Mucosa of rectum (tissue), 2 donors: Measurements from ENCODE around the gene ZSCAN20.
A peak's percentile ranks its signal among the peaks of the same experiment; 100 is the strongest.

Experiments used
- H3K27ac ChIP-seq, 2 donors: one replicate each; pipeline ENCODE4 v1.7.0; 2013; ENCODE audit warnings: inconsistent platforms in 2 of 2, low read depth in 2 of 2, low read length in 2 of 2
- H3K27me3 ChIP-seq, 2 donors: one replicate each; pipeline ENCODE4 v1.7.0; 2013; ENCODE audit warnings: low read length in 2 of 2; ENCODE audit not compliant: control insufficient read depth in 2 of 2, insufficient read depth in 2 of 2
- H3K36me3 ChIP-seq, 2 donors: one replicate each; pipeline ENCODE4 v1.7.0; 2013; ENCODE audit warnings: low read length in 2 of 2; ENCODE audit not compliant: control insufficient read depth in 2 of 2, insufficient read depth in 2 of 2
- H3K4me1 ChIP-seq, 2 donors: one replicate each; pipeline ENCODE4 v1.7.0; 2013; ENCODE audit warnings: low read length in 2 of 2, mild to moderate bottlenecking in 1 of 2; ENCODE audit not compliant: control insufficient read depth in 2 of 2, insufficient read depth in 2 of 2
- H3K4me3 ChIP-seq, 2 donors: one replicate each; pipeline ENCODE4 v1.7.0; 2013; ENCODE audit warnings: low read length in 2 of 2
- H3K9ac ChIP-seq, 2 donors: one replicate each; pipeline ENCODE4 v1.7.0; 2013; ENCODE audit warnings: low read length in 2 of 2, low read depth in 1 of 2, mild to moderate bottlenecking in 1 of 2
- H3K9me3 ChIP-seq, 2 donors: one replicate each; pipeline ENCODE4 v1.7.0; 2013; ENCODE audit warnings: low read length in 2 of 2; ENCODE audit not compliant: control insufficient read depth in 2 of 2
- donor health status: healthy.
- donor health status: Normal muscosa, but diverticular disease.

Gene ZSCAN20

GRCh38 chr1:33433509-33434362, 38.7 kb upstream of the ZSCAN20 start:
- Histone ChIP-seq H3K4me3 (no peak overlapping the region), H3K27ac (peak overlapping the region in 1 of 2 donors; percentile 18), H3K9me3 (no peaks in the 10 kb centered on the region), H3K27me3 (peaks cover 2 to 4% of the 10 kb centered on the region in 2 donors), H3K9ac (no peak overlapping the region), H3K4me1 (peaks cover 6 to 9% of the 10 kb centered on the region in 2 donors), H3K36me3 (no peaks in the 10 kb centered on the region)

GRCh38 chr1:33434363-33434750, 38.1 kb upstream of the ZSCAN20 start:
- H3K27ac ChIP-seq: no peak overlapping the region
- H3K9me3 ChIP-seq: no peaks in the 10 kb centered on the region
- peaks cover 6 to 9% of the 10 kb centered on the region in 2 donors for H3K4me1 ChIP-seq
- H3K4me3 ChIP-seq: no peak overlapping the region
- H3K36me3 ChIP-seq: no peaks in the 10 kb centered on the region
- peaks cover 0 to 4% of the 10 kb centered on the region in 2 donors for H3K27me3 ChIP-seq
- no peak overlapping the region for H3K9ac ChIP-seq

DNA sequence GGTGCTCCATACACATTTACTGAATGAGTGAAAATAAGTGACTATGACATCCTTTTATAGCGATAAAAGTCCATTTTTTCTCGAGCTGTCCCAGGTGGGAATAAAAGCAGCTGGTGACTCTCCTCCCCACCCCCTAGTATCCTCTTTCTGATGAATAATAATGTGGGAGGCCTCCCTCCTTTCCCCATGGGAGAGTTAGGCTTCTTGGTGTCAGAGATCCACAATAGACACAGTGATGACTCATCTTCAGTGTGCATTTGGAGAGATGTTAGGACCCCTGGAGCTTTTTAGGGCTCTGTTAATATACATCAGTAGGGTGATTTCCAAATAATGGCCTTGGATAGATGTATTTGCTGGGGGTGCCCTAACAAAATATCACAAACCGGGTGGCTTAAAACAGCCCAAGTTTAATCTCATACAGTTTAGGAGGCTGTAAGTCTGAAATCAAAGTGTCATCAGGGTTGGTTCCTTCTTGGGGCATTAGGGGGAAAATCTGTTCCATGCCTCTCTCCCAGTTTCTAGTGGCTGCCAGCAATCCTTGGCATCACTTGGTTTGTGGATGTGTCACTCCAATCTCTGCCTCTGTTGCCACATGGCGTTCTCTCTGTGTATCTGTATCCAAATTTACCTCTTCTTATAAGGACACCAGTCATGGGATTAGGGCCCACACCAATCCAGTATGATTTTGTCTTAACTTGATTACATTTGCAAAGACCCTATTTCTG, 37.2 kb upstream of the ZSCAN20 start:
- H3K9me3 ChIP-seq: no peaks in the 10 kb centered on the region
- H3K4me3 ChIP-seq: no peak overlapping the region
- no peaks in the 10 kb centered on the region for H3K27me3 ChIP-seq
- no peak overlapping the region for H3K27ac ChIP-seq
- no peaks in the 10 kb centered on the region for H3K36me3 ChIP-seq
- H3K9ac ChIP-seq: no peak overlapping the region
- peaks cover under 1 to 5% of the 10 kb centered on the region in 2 donors for H3K4me1 ChIP-seq

- Histone ChIP-seq H3K27me3 (no peaks in the 10 kb centered on the region), H3K27ac (no peak overlapping the region), H3K4me1 (peaks cover 0 to 5% of the 10 kb centered on the region in 2 donors), H3K4me3 (no peak overlapping the region), H3K36me3 (no peaks in the 10 kb centered on the region), H3K9me3 (peaks cover 3 to 5% of the 10 kb centered on the region in 2 donors), H3K9ac (no peak overlapping the region)
Observed at GRCh38 chr1:33436557-33437285, 35.7 kb upstream of the ZSCAN20 start.

GRCh38 chr1:33438364-33439160, 33.9 kb upstream of the ZSCAN20 start:
- H3K9me3 ChIP-seq: peaks cover 3 to 5% of the 10 kb centered on the region in 2 donors
- H3K27me3 ChIP-seq: peaks cover 0 to under 1% of the 10 kb centered on the region in 2 donors
- no peaks in the 10 kb centered on the region for H3K36me3 ChIP-seq
- H3K4me3 ChIP-seq: no peak overlapping the region
- H3K4me1 ChIP-seq: peaks cover 0 to 5% of the 10 kb centered on the region in 2 donors
- H3K27ac ChIP-seq: no peak overlapping the region
- no peak overlapping the region for H3K9ac ChIP-seq

DNA sequence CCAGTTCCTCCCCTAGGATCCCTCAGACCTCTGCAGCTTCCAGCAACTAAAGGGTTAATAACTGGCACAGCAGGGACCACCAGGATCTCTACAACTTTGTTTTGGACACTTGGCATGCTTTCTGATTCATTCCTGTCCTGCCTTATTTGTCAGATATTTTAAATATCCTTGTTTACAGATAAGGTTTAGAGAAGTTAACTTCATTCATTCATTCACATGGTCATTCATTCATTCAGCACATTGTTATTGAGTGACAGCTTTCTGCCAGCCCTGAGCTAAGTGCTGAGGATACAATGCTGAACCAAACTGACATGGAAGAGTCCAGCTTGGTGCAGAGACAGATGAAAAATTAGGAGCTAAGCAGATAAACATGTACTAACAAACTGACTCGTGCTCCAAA, 32.8 kb upstream of the ZSCAN20 start:
- Histone ChIP-seq H3K9me3 (peaks cover 3 to 5% of the 10 kb centered on the region in 2 donors), H3K4me1 (no peaks in the 10 kb centered on the region), H3K27me3 (peaks cover 0 to 3% of the 10 kb centered on the region in 2 donors), H3K27ac (no peak overlapping the region), H3K4me3 (no peak overlapping the region), H3K9ac (no peak overlapping the region), H3K36me3 (no peaks in the 10 kb centered on the region)

DNA sequence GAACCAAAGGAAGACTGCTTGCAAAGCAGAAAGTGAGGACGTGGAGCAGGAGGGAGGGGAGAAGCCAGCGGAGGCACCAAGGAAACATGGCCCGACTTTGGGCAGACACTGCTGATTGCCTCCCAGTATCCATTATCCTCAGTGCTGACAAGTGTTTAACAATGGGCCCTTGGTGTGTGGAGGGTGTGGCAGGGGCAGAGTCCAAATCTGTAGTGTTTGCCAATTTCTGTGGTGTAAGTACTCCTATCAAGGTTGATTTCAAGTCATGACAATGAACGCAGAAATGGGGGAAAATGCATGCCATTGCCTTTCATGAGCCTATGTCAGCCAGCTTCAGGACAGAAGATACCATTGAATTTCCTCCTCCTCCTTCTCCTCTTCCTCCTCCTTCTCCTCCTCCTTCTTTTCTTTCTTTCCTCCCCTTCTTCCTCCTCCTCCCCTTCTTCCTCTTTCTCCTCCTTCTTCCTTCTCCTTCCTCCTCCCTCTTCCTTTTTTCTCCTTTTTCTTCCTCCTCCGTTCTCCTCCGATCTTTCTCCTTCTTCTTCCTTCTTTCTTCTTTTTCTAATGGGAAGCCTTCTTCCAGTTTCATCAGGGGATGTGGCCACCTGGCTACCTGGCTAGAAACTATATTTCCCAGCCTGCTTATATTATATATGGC, 31.2 kb upstream of the ZSCAN20 start:
- H3K27ac ChIP-seq: no peak overlapping the region

DNA sequence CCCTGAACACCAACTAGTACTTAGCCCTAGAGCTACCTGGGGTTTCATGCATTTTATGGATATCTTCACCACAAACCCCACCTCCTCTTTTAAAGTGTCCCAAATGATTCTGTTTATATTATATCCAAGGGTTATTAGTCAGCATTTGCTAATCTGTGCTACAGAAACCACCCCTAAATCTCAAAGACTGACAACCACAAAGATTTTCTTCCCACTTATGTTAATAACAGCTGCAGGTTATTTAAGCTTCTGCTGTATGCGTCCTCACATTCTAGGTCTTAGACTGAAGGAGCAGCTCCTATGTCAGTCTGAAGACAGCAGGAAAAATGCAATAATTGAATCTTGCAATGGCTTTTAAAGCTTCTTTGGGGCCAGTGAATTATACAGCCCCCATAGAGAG, 30.3 kb upstream of the ZSCAN20 start:
- Histone ChIP-seq H3K9me3 (peaks cover 3 to 5% of the 10 kb centered on the region in 2 donors), H3K4me1 (no peaks in the 10 kb centered on the region), H3K4me3 (no peak overlapping the region), H3K27ac (no peak overlapping the region), H3K27me3 (peaks cover 0 to 3% of the 10 kb centered on the region in 2 donors), H3K9ac (no peak overlapping the region), H3K36me3 (no peaks in the 10 kb centered on the region)

More for the DNA sequence above, 31.2 kb upstream of the ZSCAN20 start:
- peaks cover 3 to 5% of the 10 kb centered on the region in 2 donors for H3K9me3 ChIP-seq
- no peaks in the 10 kb centered on the region for H3K4me1 ChIP-seq
- H3K36me3 ChIP-seq: no peaks in the 10 kb centered on the region
- H3K4me3 ChIP-seq: no peak overlapping the region
- H3K27me3 ChIP-seq: peaks cover 0 to 3% of the 10 kb centered on the region in 2 donors
- no peak overlapping the region for H3K9ac ChIP-seq

GRCh38 chr1:33443080-33443704, 29.3 kb upstream of the ZSCAN20 start:
- no peak overlapping the region for H3K9ac ChIP-seq
- no peaks in the 10 kb centered on the region for H3K36me3 ChIP-seq
- H3K4me3 ChIP-seq: no peak overlapping the region
- H3K27me3 ChIP-seq: peaks cover 0 to 8% of the 10 kb centered on the region in 2 donors
- no peak overlapping the region for H3K27ac ChIP-seq
- no peaks in the 10 kb centered on the region for H3K4me1 ChIP-seq
- peaks cover 3 to 5% of the 10 kb centered on the region in 2 donors for H3K9me3 ChIP-seq
